B cell (primary cell): ENCODE data around the gene ANKRD40CL. TPM values are rescaled to one million over a fixed set of nuclear protein-coding genes. Genes with fewer than 3 reads are reported as not detected.

Experiments used
- ATAC-seq: fragments of 200-7000 bp; cut with Tn5 transposase; one replicate; pipeline ENCODE4 v1.10.0; 2021; ENCODE audit warnings: low read depth, mild to moderate bottlenecking, moderate number of reproducible peaks, moderate library complexity
- CTCF ChIA-PET: fragments of 350-600 bp; sonication (Branson Sonifier 250); formaldehyde crosslinking; loops from one replicate; lab custom pipeline; 2021; ENCODE audit warnings: antibody characterized with exemption, inconsistent platforms; lab: Charles Lee
- POLR2A ChIA-PET: fragments of 350-600 bp; sonication (Branson Sonifier 250); formaldehyde crosslinking; loops from one replicate; lab custom pipeline; 2021; ENCODE audit warnings: antibody characterized with exemption; lab: Charles Lee
- DNase-seq: peaks from one replicate; pipeline ENCODE4 v3.0.0; 2013
- H2AFZ ChIP-seq: 2 replicates; pipeline ENCODE4 v1.6.1; 2012; ENCODE audit warnings: mild to moderate bottlenecking, low read depth, low read length; ENCODE audit not compliant: insufficient read depth, poor library complexity, severe bottlenecking
- H3K27ac ChIP-seq, 2 donors: 1 replicate in 1 of 2; 2 replicates in 1 of 2; pipeline ENCODE4 v1.5.1; 2012 to 2013; ENCODE audit warnings: low read length in 2 of 2, mild to moderate bottlenecking in 2 of 2, moderate library complexity in 1 of 2
- H3K27me3 ChIP-seq, 4 experiments: fragments of 200-600 bp in 1 of 4; sonication (generic) in 1 of 4; replicated peaks in 1 of 4; 1 replicate in 2 of 4; 2 replicates in 2 of 4; pipeline versions ENCODE4 v1.6.1 to v1.7.0; 2013 to 2016; ENCODE audit warnings: low read length in 3 of 4, mild to moderate bottlenecking in 2 of 4, mixed read lengths in 1 of 4, moderate library complexity in 1 of 4; ENCODE audit not compliant: insufficient read depth in 4 of 4, control insufficient read depth in 3 of 4; ENCODE audit errors: control extremely low read depth in 1 of 4
- H3K36me3 ChIP-seq, 2 experiments: replicated peaks in 1 of 2; 1 replicate in 1 of 2; 2 replicates in 1 of 2; pipeline versions ENCODE4 v1.6.1 to v1.7.1; 2013; ENCODE audit warnings: low read length in 1 of 2; ENCODE audit not compliant: insufficient read depth in 2 of 2, control insufficient read depth in 1 of 2; ENCODE audit errors: control extremely low read depth in 1 of 2, extremely low read depth in 1 of 2
- H3K4me1 ChIP-seq, 2 donors: fragments of 200-600 bp in 1 of 2; sonication (generic) in 1 of 2; 1 replicate in 1 of 2; 2 replicates in 1 of 2; pipeline versions ENCODE4 v1.5.1 to v1.6.1; 2013 to 2017; ENCODE audit warnings: low read length in 2 of 2; ENCODE audit not compliant: control insufficient read depth in 2 of 2, insufficient read depth in 2 of 2
- H3K4me2 ChIP-seq: replicated peaks from 2 replicates; pipeline ENCODE3; 2012; ENCODE audit warnings: mild to moderate bottlenecking, low read depth, low read length; ENCODE audit not compliant: poor library complexity, severe bottlenecking
- H3K4me3 ChIP-seq, 5 experiments: fragments of 200-600 bp in 1 of 5; sonication (generic) in 1 of 5; 1 replicate in 3 of 5; 2 replicates in 2 of 5; pipeline versions ENCODE4 v1.5.1 to v1.7.0; 2011 to 2016; ENCODE audit warnings: low read length in 4 of 5, mild to moderate bottlenecking in 4 of 5, low read depth in 2 of 5, control low read depth in 1 of 5, moderate library complexity in 1 of 5; ENCODE audit not compliant: insufficient read depth in 1 of 5; ENCODE audit errors: control extremely low read depth in 1 of 5, extremely low read depth in 1 of 5
- H3K79me2 ChIP-seq: fragments of 200-600 bp; sonication (generic); one replicate; pipeline ENCODE4 v1.6.0; 2016; ENCODE audit warnings: low read length; ENCODE audit not compliant: control insufficient read depth, insufficient read depth
- H3K9ac ChIP-seq: fragments of 200-600 bp; sonication (generic); 2 replicates; pipeline ENCODE4 v1.6.1; 2017; ENCODE audit warnings: mild to moderate bottlenecking, low read length, moderate library complexity
- H3K9me3 ChIP-seq, 3 donors: one replicate each; pipeline versions ENCODE4 v1.6.1 to v1.7.1; 2013; ENCODE audit warnings: low read length in 2 of 3; ENCODE audit not compliant: control insufficient read depth in 2 of 3, insufficient read depth in 1 of 3; ENCODE audit errors: control extremely low read depth in 1 of 3
- H4K20me1 ChIP-seq: 2 replicates; pipeline ENCODE4 v1.6.0; 2012; ENCODE audit warnings: mild to moderate bottlenecking, low read length; ENCODE audit not compliant: insufficient read depth, control insufficient read depth, poor library complexity, severe bottlenecking
- H3K27ac Mint-ChIP-seq: one replicate; pipeline ENCODE4 v1.8.0; 2021; ENCODE audit warnings: mixed read lengths
- H3K27me3 Mint-ChIP-seq: one replicate; pipeline ENCODE4 v1.8.0; 2021; ENCODE audit warnings: mixed read lengths
- H3K4me1 Mint-ChIP-seq: one replicate; pipeline ENCODE4 v1.8.0; 2021; ENCODE audit warnings: mixed read lengths
- H3K4me3 Mint-ChIP-seq: one replicate; pipeline ENCODE4 v1.8.0; 2021; ENCODE audit warnings: mixed read lengths
- H3K9me3 Mint-ChIP-seq: one replicate; pipeline ENCODE4 v1.8.0; 2022; ENCODE audit warnings: mixed read lengths; ENCODE audit not compliant: insufficient read depth
- CTCF ChIP-seq: fragments of 200-600 bp; IDR thresholded peaks from one replicate; pipeline ENCODE4 v1.8.0; 2022; ENCODE audit warnings: antibody characterized with exemption, mild to moderate bottlenecking
- EZH2 ChIP-seq: IDR thresholded peaks from 2 replicates; pipeline ENCODE4 v1.6.1; 2012; ENCODE audit warnings: borderline replicate concordance, low read depth, mild to moderate bottlenecking, moderate library complexity, low read length; ENCODE audit not compliant: insufficient read depth, poor library complexity, severe bottlenecking
- WGBS: methylation state at CpG from one replicate; pipeline ENCODE4 v1.1.5; 2013; ENCODE audit warnings: missing lambda C conversion rate; ENCODE audit not compliant: insufficient coverage; 5-methylcytosine and 5-hydroxymethylcytosine counted together
- intact Hi-C: fragments of 100-400 bp; cut with micrococcal nuclease; formaldehyde crosslinking; loops from one replicate; pipeline ENCODE4 v1.10.0; 2022
- polyA minus RNA-seq: library from RNA; depleted of rRNA, polyadenylated mRNA; stranded (reverse); fragments of >200 nt; gene quantifications from 2 replicates; pipeline ENCODE4 v1.2.3, GENCODE V29; 2012
- polyA plus RNA-seq: library from polyadenylated mRNA; depleted of rRNA; stranded (reverse); fragments of >200 nt; gene quantifications from 2 replicates; pipeline ENCODE4 v1.2.3, GENCODE V29; 2012
- total RNA-seq, 2 donors: library from RNA; stranded (reverse); fragments of 120-200 nt in 1 of 2; gene quantifications; 1 replicate in 1 of 2; 2 replicates in 1 of 2; pipeline versions ENCODE4 v1.2.3 to v1.2.4, GENCODE V29; 2013 to 2022

ANKRD40CL gene
- total RNA-seq (not detected in 2 replicates), polyA plus RNA-seq (not detected in 2 replicates), polyA minus RNA-seq (not detected in 2 replicates)
- total RNA-seq (2013) = 0.16 TPM

- CTCF ChIA-PET = interaction anchor here (1.7 kb wide), 1 partner anchor 16 kb away, joined by 8 read pairs; no protein-coding TSS in a partner anchor
- H3K4me1 Mint-ChIP-seq = peaks cover 44% of the 10 kb centered on the region
- TF ChIP-seq CTCF (no peak), EZH2 (no peak)
- no peak within 1 kb of the TSS for H3K9ac ChIP-seq
- H2AFZ ChIP-seq = no peak within 1 kb of the TSS
- no peaks in the 10 kb centered on the region for H3K9me3 Mint-ChIP-seq
- no peaks in the 10 kb centered on the region for H3K36me3 ChIP-seq
- peak within 1 kb of the TSS; percentile 44 for H3K4me3 Mint-ChIP-seq
- H3K4me3 ChIP-seq = no peak within 1 kb of the TSS
- H3K79me2 ChIP-seq = no peaks in the 10 kb centered on the region
- no peaks in the 10 kb centered on the region for H3K9me3 ChIP-seq
- H4K20me1 ChIP-seq = no peaks in the 10 kb centered on the region
- ATAC-seq = no peak
- H3K4me2 ChIP-seq = no peak within 1 kb of the TSS
- H3K27me3 ChIP-seq = no peaks in the 10 kb centered on the region
- H3K27ac ChIP-seq = no peak within 1 kb of the TSS
- intact Hi-C loops = no loop called here
- 97% methylated on average over 6 of the region's 9 CpGs for WGBS
- POLR2A ChIA-PET = no interaction called here
- peak within 1 kb of the TSS; percentile 59 for H3K27ac Mint-ChIP-seq
- peaks cover 32 to 35% of the 10 kb centered on the region in 2 donors for H3K4me1 ChIP-seq
- H3K27me3 Mint-ChIP-seq = no peaks in the 10 kb centered on the region
- DNase-seq = no peak
Measured at GRCh38 chr17:50767446-50767845, at the start of gene ANKRD40CL. Gene ANKRD40CL (minus strand): TSS chr17:50767518. CDS start chr17:50766913, 605 bp downstream.

- H3K27ac Mint-ChIP-seq = no peak overlapping the region
- POLR2A ChIA-PET = no interaction called here
- no peak overlapping the region for H3K4me3 Mint-ChIP-seq
- H3K27me3 Mint-ChIP-seq = peaks cover 36% of the 10 kb centered on the region
- CTCF ChIA-PET = interaction anchor here (0.8 to 1.8 kb wide), 4 partner anchors 26 to 141 kb away, joined by 3 to 6 read pairs (median 5); no protein-coding TSS in a partner anchor
- Histone ChIP-seq H3K9ac (no peak overlapping the region), H4K20me1 (no peaks in the 10 kb centered on the region), H3K9me3 (no peaks in the 10 kb centered on the region), H3K79me2 (no peaks in the 10 kb centered on the region), H3K27me3 (peaks cover 0 to 7% (median 2%) of the 10 kb centered on the region in 4 experiments), H3K36me3 (no peaks in the 10 kb centered on the region), H2AFZ (no peak overlapping the region), H3K27ac (no peak overlapping the region), H3K4me1 (peaks cover 0 to 7% of the 10 kb centered on the region in 2 donors), H3K4me3 (no peak overlapping the region), H3K4me2 (no peak overlapping the region)
- DNase-seq (no peak), ATAC-seq (no peak)
- TF ChIP-seq CTCF (no peak), EZH2 (no peak)
- peaks cover 5% of the 10 kb centered on the region for H3K4me1 Mint-ChIP-seq
- 87% methylated on average over 2 of the region's 5 CpGs for WGBS
- H3K9me3 Mint-ChIP-seq = peaks cover 2% of the 10 kb centered on the region
- intact Hi-C loops = no loop called here
Measured at GRCh38 chr17:50816271-50816670, 49.0 kb upstream of the ANKRD40CL start.
